NCI-H2171 treated with DMSO at 0.1 percent for 48 hours (cell line): Measurements from ENCODE around the gene RFTN1.

Experiments used
- DNase-seq: peaks from one replicate; lab custom pipeline; 2025; lab: John Stamatoyannopoulos, UW

Gene RFTN1

GRCh38 chr3:16464511-16465148, 48.9 kb downstream of the RFTN1 start:
- DNase-seq, result no peak

- DNase-seq, result no peak
Measured at GRCh38 chr3:16463914-16464313, 49.6 kb downstream of the RFTN1 start.

- no peak for DNase-seq
Measured at GRCh38 chr3:16463119-16463518, 50.4 kb downstream of the RFTN1 start.

GRCh38 chr3:16462679-16463078, 50.8 kb downstream of the RFTN1 start:
- DNase-seq, result no peak

- DNase-seq, result no peak
Measured at GRCh38 chr3:16461463-16462245, 51.8 kb downstream of the RFTN1 start.

GRCh38 chr3:16460886-16461285, 52.6 kb downstream of the RFTN1 start:
- DNase-seq, result no peak

- no peak for DNase-seq
Measured at GRCh38 chr3:16460273-16460672, 53.2 kb downstream of the RFTN1 start.

GRCh38 chr3:16456784-16457415, 56.6 kb downstream of the RFTN1 start:
- no peak for DNase-seq

- no peak for DNase-seq
Measured at GRCh38 chr3:16455966-16456365, 57.5 kb downstream of the RFTN1 start.

GRCh38 chr3:16455001-16455400, 58.5 kb downstream of the RFTN1 start:
- DNase-seq, result no peak

- no peak for DNase-seq
Measured at GRCh38 chr3:16452261-16452660, 61.2 kb downstream of the RFTN1 start.

- DNase-seq, result no peak
Measured at GRCh38 chr3:16449369-16449768, 64.1 kb downstream of the RFTN1 start.

- DNase-seq, result no peak
Measured at GRCh38 chr3:16448639-16449070, 64.8 kb downstream of the RFTN1 start.

- no peak for DNase-seq
Measured at GRCh38 chr3:16447135-16447534, 66.4 kb downstream of the RFTN1 start.

GRCh38 chr3:16444344-16444743, 69.2 kb downstream of the RFTN1 start:
- DNase-seq, result no peak

GRCh38 chr3:16442730-16443129, 70.8 kb downstream of the RFTN1 start:
- DNase-seq, result no peak

- DNase-seq, result peak; percentile 90
Measured at GRCh38 chr3:16441371-16441875, 72.1 kb downstream of the RFTN1 start.

- no peak for DNase-seq
Measured at GRCh38 chr3:16439848-16440708, 73.4 kb downstream of the RFTN1 start.

- DNase-seq, result no peak
Measured at GRCh38 chr3:16439163-16439847, 74.2 kb downstream of the RFTN1 start.

GRCh38 chr3:16437640-16438039, 75.9 kb downstream of the RFTN1 start:
- no peak for DNase-seq

GRCh38 chr3:16433701-16434151, 79.8 kb downstream of the RFTN1 start:
- DNase-seq, result no peak
